ENCODE data around the gene CD209.

Gene CD209

GRCh38 chr19:7736148-7736547, 11.2 kb downstream of the CD209 start:
- DNase-seq = no peak

DNA sequence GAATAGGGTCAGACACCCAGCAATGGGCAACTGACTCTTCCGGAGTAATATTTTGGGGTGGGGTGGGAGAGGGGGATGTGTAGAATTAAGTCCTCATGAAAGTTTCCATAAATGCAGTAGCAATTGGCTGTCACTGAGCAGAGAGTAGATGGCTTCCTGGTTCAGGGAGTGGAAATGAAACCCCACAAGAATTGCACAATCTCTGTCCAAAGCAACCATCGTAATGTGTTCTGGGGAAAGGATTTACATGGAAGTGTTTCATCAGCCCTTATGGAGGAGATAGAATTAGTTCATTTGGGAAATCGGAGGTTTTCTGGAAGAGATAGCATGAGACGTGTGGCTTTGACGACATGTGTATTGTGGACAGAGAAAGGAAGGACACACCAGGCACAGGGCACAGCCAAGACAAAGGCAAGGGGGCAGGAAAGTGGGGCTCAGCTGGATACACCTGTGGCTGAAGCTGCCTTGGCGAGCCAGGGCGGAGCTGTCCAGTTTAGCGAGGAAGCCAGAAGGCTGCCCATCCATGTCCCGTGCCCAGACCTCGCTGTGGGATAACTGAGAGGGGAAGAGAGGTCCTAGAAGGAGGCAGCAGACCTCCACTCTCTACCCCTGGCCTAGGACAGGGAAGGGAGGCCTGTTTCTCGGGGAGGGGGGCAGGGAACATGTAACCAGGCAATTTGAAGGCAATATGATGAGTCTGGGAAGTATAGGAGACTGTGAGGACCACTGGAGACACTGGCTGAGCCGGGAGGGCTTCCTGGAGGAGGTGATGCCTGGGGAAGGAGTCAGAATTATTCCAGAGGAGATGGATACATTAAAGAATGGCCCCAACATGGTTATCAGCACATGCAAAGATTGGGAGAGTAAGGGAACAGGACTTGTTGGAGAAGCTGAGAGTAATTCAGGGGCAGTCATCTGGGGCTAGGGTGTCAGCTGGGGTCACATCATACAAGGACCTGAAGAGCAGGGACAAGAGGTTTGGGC, 12.8 kb downstream of the CD209 start:
- no peak for DNase-seq

- DNase-seq = no peak
Measured at GRCh38 chr19:7733376-7733775, 14.0 kb downstream of the CD209 start.

- no peak for DNase-seq
Measured at GRCh38 chr19:7732045-7732444, 15.3 kb downstream of the CD209 start, which contains the start of gene CLEC4G. Gene CLEC4G, minus strand, starts transcription at chr19:7732110. Its CDS starts 8 bp downstream, at chr19:7732102.

DNA sequence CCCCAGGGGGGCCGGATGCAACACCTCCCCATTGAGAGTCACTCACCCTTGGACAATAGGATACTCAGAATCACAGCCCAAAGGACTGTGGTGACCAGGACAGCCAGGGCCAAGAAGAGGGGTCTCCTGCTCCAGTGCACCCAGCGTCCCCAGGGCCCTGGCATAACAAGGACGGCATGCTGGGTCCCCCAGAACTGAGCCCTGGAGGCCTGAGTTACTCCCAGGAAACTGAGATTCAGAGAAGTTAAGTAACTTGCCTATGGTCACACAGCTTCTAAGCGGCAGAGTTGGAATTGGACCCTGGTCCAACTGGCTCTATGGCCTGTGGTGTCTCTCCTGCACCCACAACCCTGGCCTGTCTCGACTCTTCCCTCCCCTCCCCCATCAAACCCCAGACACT, 15.7 kb downstream of the CD209 start:
- no peak for DNase-seq

GRCh38 chr19:7731218-7731595, 16.1 kb downstream of the CD209 start:
- DNase-seq = no peak

DNA sequence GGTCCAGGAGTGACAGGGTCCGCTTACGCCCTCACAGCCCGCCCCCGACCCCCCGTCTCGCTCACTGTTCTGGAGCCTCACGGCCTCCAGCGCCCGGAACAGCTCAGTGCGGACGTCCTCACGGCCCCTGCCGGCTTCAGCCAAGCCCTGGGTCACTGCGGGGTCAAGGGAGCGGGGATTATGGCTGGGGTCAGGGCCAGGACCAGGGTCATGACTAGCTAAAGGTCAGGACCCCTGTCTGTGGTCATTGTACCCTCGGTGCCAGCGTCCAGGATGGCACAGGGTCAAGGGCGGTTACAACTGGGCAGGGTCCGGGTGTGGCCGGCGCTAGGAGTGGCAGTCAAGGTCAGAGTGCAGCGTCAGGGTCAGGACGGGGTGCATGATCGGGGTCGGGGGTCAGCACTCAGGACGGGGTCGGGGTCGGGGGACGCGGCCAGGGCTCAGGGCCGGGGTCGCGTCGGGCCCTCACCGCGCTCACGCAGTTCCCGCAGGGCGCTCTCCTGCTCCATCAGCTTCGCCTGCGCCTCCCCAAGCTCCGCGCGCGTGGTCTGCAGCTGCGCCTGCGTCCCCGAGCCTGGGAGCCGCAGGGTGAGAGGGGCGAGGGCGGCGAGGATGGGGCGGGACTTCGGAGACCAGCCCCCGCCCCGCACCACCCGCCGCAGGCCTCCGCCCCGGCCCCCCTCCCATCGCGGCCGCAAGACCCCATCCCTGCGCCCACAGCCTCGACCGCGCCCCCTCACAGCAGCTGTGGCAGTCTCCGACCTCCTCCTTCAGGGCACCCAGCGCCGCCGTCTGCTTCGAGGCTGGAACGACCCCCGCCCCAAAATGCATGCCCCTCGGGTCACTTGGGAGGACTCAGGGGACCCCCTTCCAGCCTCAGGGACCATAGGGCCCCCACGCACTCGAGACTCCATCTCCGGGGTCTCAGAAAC, 16.8 kb downstream of the CD209 start:
- DNase-seq = no peak

DNA sequence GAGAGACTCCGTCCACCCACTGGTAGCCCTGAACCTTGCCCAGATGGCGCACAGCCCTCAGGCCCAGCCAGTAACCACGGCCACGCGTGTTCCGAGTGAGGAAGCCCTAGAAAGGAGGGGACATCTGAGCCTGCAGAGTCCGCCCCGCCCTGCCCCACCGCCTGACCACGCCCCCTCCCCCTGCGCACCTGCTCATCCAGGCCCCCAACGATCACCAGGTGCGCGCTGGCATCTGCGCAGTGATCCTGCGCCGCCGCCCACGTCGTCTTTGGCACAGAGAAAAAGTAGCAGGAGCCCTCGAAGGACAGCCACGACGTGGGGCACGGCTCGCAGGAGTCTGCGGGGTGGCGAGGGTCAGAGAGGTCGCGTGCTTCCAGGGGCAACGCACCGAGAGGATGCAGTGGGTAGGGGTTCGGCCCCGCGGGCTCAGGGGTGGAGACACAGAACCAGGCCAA, 17.5 kb downstream of the CD209 start:
- peak; percentile 14 for DNase-seq

- DNase-seq = peak; percentile 19
Measured at GRCh38 chr19:7729211-7729610, 18.1 kb downstream of the CD209 start.

DNA sequence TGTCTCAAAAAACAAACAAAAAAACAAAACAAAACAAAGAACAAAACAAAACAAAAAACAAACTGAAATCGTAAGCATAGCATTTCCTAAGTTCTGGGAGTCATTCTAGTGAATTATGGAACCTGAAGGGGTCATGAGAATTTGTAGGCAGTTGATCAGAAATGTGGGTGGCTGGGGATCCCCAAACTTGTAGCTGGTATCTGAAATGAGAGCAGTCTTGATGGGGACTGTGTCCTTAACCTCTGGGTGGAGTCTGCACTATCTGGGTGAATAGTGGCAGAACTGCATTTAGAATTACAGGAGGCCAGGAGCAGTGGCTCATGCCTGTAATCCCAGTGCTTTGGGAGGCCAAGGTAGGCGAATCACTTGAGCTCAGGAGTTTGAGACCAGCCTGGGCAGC, 21.5 kb downstream of the CD209 start:
- no peak for DNase-seq

- no peak for DNase-seq
Measured at GRCh38 chr19:7722231-7722651, 25.1 kb downstream of the CD209 start.

DNA sequence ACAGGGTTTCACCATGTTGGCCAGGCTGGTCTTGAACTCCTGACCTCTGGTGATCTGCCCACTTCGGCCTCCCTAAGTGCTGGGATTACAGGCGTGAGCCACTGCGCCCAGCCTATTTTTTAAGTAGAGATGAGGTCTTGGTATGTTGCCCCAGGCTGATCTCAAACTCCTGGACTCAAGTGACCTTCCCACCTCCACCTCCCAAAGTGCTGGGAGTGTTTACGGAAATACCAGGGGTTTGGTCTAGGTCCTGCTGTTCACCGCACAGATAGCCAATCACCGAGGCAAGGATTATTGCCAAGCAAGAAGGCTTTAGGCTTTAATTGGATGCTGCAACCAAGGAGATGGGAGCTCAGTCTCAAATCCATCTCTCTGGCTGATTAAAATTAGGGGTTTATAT, 27.0 kb downstream of the CD209 start:
- DNase-seq = no peak

GRCh38 chr19:7718668-7719067, 28.7 kb downstream of the CD209 start:
- no peak for DNase-seq

- no peak for DNase-seq
Measured at GRCh38 chr19:7716762-7717161, 30.6 kb downstream of the CD209 start.

DNA sequence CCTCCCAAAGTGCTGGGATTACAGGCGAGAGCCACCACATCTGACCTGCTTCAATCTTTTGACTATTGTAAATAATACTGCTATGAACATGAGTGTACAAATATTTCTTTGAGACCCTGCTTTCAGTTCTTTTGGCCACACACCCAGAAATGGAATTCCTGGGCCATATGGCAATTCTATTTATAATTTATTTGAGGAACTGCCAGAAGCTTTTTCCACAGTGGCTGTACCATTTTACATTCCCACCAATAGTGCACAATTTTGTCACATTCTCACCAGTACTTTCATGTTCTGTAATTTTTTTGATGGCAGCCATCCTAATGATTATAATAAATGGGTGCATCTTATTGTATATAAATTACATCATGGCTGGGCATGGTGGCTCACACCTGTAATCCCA, 31.7 kb downstream of the CD209 start:
- DNase-seq = no peak

GRCh38 chr19:7710616-7711015, 36.7 kb downstream of the CD209 start:
- no peak for DNase-seq

- no peak for DNase-seq
Measured at GRCh38 chr19:7709932-7710460, 37.3 kb downstream of the CD209 start.

- DNase-seq = no peak
Measured at GRCh38 chr19:7706955-7707456, 40.3 kb downstream of the CD209 start.

- DNase-seq = no peak
Measured at GRCh38 chr19:7706188-7706954, 41.0 kb downstream of the CD209 start.

DNA sequence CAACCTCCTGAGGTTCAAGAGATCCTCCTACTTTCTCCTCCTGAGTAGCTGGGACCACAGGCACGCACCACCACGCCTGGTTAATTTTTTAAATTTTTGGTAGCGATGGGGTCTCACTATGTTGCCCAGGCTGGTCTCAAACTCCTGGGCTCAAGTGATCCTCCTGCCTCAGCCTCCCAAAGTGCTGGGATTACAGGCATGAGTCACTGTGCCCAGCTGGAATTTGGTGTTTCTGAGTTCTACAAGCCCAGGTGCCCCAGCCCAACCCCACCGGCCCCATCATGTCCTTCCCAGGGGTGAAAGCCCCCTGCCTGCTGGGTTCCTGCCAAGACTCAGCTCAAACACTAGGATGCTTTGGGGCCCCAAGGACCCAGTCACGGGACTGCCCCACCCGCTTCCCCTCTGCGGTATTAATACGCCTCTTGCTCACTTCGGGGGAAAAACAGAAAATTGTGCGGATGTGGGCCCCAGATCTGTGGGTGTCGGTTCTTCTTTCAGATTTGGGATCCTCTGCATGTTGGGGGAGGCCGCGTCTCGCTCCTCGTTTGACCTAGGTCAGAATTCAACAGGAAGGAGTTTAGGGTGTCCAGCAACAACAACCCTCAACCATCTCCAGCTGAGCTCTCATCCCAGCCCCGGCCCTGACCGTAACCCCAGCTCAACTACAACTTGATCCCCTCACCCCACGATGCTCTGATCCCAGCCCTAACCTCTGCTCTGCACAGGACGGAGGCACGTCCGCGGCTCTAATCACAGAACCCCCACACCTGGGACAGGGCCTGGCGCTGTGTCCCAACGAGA, 41.7 kb downstream of the CD209 start:
- peak; percentile 86 for DNase-seq
